Measurements from ENCODE around the gene AGER.

DNA sequence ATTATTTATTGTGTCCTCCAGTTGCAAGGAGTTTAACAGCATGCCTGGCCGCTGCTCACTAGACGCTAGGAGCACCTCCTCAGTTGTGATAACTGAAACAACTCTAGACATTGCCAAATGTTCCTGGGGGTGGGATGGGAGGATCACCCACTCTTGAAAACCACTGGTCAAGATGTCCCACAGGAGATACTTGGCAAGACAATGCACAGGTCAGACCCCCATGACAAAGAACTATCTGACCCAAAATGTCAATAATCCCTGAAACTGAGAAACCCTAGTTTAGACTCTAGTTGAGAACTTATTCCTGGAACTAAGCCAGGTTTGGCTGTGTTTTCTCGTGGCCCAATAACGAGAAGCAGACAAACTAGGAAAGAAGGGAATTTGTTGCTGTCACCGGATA is 44.5 kb downstream of the AGER start:
- TF ChIP-seq CTCF (IDR thresholded peaks at IDR 0.05) (no peak), POLR2A (IDR thresholded peaks at IDR 0.05) (no peak), EP300 (IDR thresholded peaks at IDR 0.05) (no peak)
